VCaP (cell line): ENCODE data around the gene EMC9.

ENCODE experiments used
- H3K27ac ChIP-seq: fragments of 450-650 bp; 2 replicates; pipeline ENCODE4 v1.5.1; 2017
- TF ChIP-seq, protein P1 (sequence below): fragments of 450-650 bp; conservative IDR thresholded peaks from 2 replicates; pipeline ENCODE4 v1.5.1; 2017; ENCODE audit warnings: mild to moderate bottlenecking, moderate library complexity

Gene EMC9, protein sequence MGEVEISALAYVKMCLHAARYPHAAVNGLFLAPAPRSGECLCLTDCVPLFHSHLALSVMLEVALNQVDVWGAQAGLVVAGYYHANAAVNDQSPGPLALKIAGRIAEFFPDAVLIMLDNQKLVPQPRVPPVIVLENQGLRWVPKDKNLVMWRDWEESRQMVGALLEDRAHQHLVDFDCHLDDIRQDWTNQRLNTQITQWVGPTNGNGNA

DNA sequence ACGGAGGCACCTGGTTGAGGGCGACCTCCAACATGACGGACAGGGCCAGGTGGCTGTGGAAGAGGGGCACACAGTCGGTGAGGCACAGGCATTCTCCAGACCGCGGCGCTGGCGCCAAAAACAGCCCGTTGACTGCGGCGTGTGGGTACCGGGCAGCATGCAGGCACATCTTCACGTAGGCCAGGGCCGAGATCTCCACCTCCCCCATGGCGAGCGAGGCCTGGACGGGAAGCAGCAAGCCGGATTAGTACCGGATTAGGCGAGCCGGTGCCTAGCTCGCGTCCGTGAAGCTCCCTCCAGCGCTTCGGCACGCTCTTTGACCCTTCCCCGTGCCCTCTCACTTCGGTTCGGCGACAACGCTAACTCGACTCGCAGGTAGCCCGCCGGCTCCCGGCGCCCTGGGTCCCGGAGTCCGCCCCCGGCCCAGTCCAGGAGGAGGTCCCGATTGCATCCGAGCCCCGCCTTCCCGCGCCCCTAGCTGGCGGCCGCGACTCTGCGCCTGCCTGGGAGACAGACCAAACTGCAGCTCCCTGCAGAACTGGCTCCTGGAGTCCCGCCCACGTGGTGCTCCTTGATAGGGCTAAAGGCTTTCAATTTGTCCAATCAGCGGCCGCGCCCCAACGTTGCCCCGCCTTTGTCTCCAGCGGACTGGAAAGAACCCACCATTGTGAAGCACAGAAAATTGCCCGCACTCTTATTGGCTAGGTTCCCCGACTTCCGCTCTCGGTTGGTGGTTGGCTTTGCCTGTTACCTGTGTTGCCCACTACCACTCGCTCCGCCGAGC, at the start of gene EMC9:
TSS of gene EMC9 (minus strand) at position 495 of the 784 bp plus-strand sequence. CDS start at position 208, 287 bp downstream.
- H3K27ac ChIP-seq, result peak within 1 kb of the TSS; percentile 90
- TF ChIP-seq, protein P1, sequence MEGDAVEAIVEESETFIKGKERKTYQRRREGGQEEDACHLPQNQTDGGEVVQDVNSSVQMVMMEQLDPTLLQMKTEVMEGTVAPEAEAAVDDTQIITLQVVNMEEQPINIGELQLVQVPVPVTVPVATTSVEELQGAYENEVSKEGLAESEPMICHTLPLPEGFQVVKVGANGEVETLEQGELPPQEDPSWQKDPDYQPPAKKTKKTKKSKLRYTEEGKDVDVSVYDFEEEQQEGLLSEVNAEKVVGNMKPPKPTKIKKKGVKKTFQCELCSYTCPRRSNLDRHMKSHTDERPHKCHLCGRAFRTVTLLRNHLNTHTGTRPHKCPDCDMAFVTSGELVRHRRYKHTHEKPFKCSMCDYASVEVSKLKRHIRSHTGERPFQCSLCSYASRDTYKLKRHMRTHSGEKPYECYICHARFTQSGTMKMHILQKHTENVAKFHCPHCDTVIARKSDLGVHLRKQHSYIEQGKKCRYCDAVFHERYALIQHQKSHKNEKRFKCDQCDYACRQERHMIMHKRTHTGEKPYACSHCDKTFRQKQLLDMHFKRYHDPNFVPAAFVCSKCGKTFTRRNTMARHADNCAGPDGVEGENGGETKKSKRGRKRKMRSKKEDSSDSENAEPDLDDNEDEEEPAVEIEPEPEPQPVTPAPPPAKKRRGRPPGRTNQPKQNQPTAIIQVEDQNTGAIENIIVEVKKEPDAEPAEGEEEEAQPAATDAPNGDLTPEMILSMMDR, result peak; percentile 41

DNA sequence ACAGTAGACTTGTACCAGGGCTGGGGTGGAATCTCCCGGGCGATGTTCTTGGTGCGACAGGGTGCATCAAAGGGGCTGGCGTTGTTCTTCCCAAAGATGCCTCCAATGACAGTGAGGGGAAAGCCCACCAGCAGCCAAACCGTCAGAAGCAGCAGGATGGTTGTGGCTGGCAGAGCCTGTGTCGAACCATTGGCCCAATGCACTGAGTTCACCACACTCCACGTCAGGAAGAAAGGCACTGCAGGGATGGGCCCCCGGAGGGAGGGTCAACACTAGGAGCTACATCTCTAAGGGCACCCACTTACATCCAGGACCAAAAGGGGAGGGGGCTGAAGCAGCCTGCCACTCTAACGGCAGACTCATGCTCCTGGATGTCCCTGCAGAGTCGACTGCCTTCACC, 49.0 kb upstream of the EMC9 start:
- no peak overlapping the region for H3K27ac ChIP-seq

DNA sequence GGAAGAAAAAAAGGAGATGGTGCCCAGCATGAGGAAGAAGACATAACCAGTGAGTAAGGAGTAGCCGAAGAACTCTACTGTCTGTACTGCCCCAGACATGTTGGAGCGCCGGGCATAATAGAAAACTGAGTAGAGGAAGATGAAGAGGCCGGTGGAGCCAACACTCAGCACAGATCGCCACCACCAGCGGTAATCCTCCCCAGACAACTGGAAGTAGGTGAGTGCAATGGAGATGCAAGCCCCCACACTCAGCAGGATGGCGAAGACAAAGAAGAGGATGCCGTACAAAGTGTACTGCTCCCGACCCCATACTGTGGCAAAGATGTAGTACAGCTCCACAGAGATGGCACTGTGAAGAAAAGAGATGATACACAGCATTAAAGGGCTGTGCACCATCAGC, 48.1 kb upstream of the EMC9 start:
- TF ChIP-seq, protein P1, result no peak
- H3K27ac ChIP-seq, result peak overlapping the region; percentile 90

More for the DNA sequence above, 49.0 kb upstream of the EMC9 start:
- TF ChIP-seq, protein P1, result no peak

DNA sequence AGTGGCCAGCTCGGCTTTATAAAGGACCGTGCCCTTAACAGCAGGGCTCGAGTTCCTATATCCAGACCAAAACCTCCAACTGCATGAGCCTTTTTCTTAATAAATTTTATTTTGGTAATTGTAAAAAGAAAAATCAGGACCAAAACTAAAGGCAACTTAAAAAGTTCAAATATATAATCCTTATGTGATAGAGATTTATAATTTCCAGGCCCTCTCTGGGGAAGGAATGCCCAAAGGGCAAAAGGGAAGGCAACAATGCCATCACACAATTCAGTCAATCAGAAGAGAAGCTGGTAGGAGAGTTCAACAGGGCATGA, 47.6 kb upstream of the EMC9 start:
- H3K27ac ChIP-seq, result peak overlapping the region; percentile 90
- TF ChIP-seq, protein P1, result no peak

DNA sequence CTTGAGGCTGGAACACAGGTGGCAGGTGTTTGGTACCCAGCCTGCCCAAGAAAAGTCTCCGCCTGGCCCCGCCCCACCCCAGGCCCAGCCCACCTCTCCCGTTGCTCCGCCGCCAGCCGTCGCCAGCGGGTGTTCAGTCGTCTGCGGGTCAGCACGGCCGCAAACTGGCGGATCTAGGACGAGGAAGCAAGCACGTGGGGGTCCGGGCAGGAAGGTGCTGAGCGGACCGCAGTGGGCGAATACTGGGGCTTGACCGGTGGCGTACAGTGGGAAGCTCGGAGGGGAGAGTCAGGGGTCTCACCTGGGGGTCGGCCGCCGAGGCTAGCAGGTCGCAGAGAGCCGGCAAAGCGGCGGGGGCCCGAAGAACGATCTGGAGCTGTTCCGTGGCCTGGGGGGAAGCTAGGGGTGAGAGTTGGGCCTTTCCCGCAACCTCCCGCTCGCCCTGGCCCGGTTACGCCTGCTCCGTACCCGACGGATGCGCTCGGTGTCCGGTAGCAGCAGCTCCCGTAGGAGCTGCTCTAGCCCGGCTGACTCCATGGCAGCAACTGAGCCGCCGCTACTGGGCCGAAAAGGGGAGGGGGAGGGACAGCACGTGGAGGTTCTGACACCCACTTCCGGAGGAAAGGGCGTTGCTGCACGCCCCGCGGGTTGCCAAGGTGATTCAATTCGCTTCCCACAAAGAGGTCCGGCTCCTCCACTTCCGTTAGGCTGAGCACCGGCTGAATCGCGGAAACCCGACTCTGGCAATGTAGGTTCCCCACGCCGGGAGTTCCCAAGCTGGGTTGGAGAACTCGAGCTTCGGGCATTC, 47.1 kb upstream of the EMC9 start, which contains the start of gene IPO4:
TSS of gene IPO4 (minus strand) at position 566 of the 808 bp plus-strand sequence. CDS start at position 537, 29 bp downstream.
- peak within 1 kb of the TSS; percentile 90 for H3K27ac ChIP-seq
- TF ChIP-seq, protein P1, result no peak

DNA sequence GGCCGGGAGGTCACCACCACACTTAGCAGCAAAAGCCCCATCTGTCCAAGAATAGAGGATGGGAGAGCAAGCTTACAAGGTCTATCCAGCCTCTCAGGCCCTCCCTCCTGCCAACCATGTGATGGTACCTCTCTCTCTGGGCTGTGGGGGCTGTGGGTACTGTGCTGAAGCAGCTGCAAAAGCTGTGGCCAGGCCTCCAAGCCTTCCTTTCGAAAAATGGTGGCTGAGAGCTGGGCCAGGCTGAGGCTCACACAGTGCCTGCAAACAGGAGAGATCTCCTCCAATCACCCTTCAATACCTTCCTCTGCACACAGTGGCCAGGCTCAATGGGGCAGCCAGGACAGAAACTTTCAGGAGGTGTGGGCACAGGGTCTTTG, 46.1 kb upstream of the EMC9 start:
- H3K27ac ChIP-seq, result peak overlapping the region; percentile 90
- TF ChIP-seq, protein P1, result no peak
